Measurements from ENCODE around the gene NRG3. TPM values are rescaled to one million over a fixed set of nuclear protein-coding genes. Genes with fewer than 3 reads are reported as not detected.

Gene NRG3
- total RNA-seq, 1 donor from 2014 or later = 2.6 TPM

GRCh38 chr10:82221056-82221455, 346.1 kb downstream of the NRG3 start:
- no peak for TF ChIP-seq CTCF (IDR thresholded peaks at IDR 0.05)
- Histone ChIP-seq H3K27me3 (ENCODE audit: low read depth) (no peaks in the 10 kb centered on the region), H3K27ac (no peak overlapping the region), H3K4me3 (no peak overlapping the region), H3K9me3 (no peaks in the 10 kb centered on the region), H3K36me3 (no peaks in the 10 kb centered on the region), H3K4me1 (no peaks in the 10 kb centered on the region)
- intact Hi-C loops (cut with DNase I) = no loop called here
- ATAC-seq (no peak), DNase-seq (no peak)

- Histone ChIP-seq H3K27ac (no peak overlapping the region), H3K4me3 (no peak overlapping the region), H3K4me1 (no peaks in the 10 kb centered on the region), H3K36me3 (no peaks in the 10 kb centered on the region), H3K27me3 (ENCODE audit: low read depth) (no peaks in the 10 kb centered on the region), H3K9me3 (no peaks in the 10 kb centered on the region)
- DNase-seq = no peak
- TF ChIP-seq CTCF (IDR thresholded peaks at IDR 0.05) = peak; percentile 45
- peak; percentile 68 to 78 for ATAC-seq
- intact Hi-C loops (cut with DNase I) = no loop called here
These were observed 346.7 kb downstream of the NRG3 start for GRCh38 chr10:82221601-82222149.

GRCh38 chr10:82228701-82229100, 353.7 kb downstream of the NRG3 start:
- H3K9me3 ChIP-seq = no peaks in the 10 kb centered on the region
- no peaks in the 10 kb centered on the region for H3K4me1 ChIP-seq
- no peak for TF ChIP-seq CTCF (IDR thresholded peaks at IDR 0.05)
- intact Hi-C loops (cut with DNase I) = no loop called here
- no peaks in the 10 kb centered on the region for H3K27me3 ChIP-seq (ENCODE audit: low read depth)
- H3K27ac ChIP-seq = no peak overlapping the region
- ATAC-seq (no peak), DNase-seq (no peak)
- H3K36me3 ChIP-seq = no peaks in the 10 kb centered on the region
- no peak overlapping the region for H3K4me3 ChIP-seq

- Histone ChIP-seq H3K9me3 (no peaks in the 10 kb centered on the region), H3K4me3 (no peak overlapping the region), H3K4me1 (no peaks in the 10 kb centered on the region), H3K27ac (no peak overlapping the region), H3K36me3 (no peaks in the 10 kb centered on the region), H3K27me3 (ENCODE audit: low read depth) (no peaks in the 10 kb centered on the region)
- DNase-seq (no peak), ATAC-seq (no peak)
- no peak for TF ChIP-seq CTCF (IDR thresholded peaks at IDR 0.05)
- intact Hi-C loops (cut with DNase I) = no loop called here
These were observed 359.2 kb downstream of the NRG3 start for GRCh38 chr10:82234173-82234572.

GRCh38 chr10:82236084-82236731, 361.2 kb downstream of the NRG3 start:
- ATAC-seq (no peak), DNase-seq (no peak)
- no peaks in the 10 kb centered on the region for H3K9me3 ChIP-seq
- no peaks in the 10 kb centered on the region for H3K36me3 ChIP-seq
- H3K27ac ChIP-seq = no peak overlapping the region
- no peak for TF ChIP-seq CTCF (IDR thresholded peaks at IDR 0.05)
- H3K27me3 ChIP-seq (ENCODE audit: low read depth) = no peaks in the 10 kb centered on the region
- no peak overlapping the region for H3K4me3 ChIP-seq
- intact Hi-C loops (cut with DNase I) = no loop called here
- no peaks in the 10 kb centered on the region for H3K4me1 ChIP-seq
